ENCODE data around the gene C3orf49.

- no peak for TF ChIP-seq POLR2A (IDR thresholded peaks at IDR 0.05)
- no peak for TF ChIP-seq CTCF (IDR thresholded peaks at IDR 0.05)
These were observed 20.1 kb upstream of the C3orf49 start for GRCh38 chr3:63798949-63799348.
